Measurements from ENCODE around the gene CRCP. TPM values are rescaled to one million over a fixed set of nuclear protein-coding genes. Genes with fewer than 3 reads are reported as not detected.

Gene CRCP
- total RNA-seq, result 20.8 and 33.4 TPM in 2 replicates

DNA sequence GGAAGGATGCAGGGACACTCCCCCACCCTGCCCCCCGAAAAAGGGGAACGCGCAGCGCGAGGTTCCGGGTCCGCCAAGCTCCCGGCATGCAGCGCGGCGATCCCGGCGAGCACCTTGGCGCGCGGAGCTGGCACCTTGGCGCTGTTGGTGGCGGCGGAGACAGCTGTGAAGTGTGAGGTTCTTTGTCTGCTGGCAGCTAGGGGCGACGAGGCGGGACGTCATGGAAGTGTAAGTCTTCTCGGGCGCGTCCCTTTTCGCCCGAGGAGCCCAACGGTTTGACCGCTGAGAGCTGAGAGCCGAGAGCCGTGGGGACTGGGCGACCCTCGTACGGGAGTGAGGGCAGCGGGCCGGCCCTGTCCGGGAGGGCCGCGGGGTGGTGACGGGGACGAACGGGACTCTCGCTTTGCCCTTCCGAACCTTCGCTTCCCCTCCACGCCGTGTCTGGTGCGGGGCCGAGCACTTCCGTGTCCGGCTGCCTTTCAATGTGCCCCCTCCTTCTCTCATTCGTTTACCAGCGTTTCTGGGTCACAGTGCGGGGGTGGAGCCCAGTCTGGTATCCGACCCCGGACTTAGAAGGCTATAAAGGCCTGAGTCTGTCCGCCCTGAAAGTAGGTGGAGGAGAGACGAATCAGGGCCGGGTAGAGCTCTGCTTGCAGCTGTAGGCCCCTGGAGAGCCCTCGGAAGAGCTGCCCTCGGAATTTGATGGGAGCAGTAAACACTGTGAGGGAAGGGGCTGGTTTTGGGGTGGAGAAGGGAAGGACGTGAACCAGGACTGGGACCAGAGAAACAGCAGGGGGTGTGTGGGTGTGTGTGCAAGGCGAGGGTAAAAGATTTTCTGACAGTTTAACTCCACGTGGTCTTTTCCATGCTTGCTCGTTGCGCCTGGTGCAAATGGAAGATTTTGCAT, at the start of gene CRCP:
TSS of gene CRCP (plus strand) at position 105 of the 907 bp plus-strand sequence. CDS start at position 221, 116 bp downstream.

DNA sequence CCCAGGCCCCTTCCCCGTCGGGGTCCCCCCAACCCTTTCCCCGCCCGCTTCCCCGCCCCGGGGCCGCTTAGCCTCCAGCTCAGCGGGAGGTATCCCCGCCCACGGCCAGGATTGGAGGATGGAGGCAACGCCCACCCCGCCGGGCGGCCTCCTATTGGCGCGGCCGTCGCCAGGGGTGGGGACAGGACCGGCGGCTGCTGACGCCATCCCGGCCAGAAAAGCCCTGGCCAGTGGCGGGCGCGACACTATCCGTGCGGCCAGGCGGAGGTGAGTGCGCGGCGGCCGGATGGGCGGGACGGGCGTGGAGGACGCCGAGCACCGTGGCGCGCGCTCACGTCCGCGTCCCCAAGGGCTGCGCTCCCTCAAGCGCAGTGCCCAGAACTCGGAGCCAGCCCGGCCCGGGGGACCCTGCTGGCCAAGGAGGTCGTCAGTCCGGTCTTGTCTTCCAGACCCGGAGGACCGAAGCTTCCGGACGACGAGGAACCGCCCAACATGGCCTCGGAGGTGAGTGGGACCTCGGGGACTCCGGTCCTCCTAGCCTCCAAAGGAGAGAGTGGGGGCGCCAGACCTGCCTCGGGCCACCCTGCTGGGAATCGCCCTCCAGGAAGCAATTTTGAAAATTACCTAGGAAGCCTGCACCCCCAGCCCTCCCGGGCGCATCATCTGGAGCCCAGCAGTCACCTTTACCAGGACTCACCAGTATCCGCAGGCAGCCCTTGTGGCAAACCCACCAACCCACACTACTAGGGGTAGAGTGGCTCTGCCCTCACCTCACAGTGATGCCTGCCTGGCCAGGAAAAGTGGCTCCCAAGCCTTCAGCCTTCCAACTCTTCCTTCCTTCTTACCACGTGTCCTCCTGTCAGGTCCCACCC, 38.8 kb upstream of the CRCP start, which contains the start of gene ASL:
TSS of gene ASL (plus strand) at position 230 of the 872 bp plus-strand sequence. CDS start at position 493, 263 bp downstream.

Other genes with a start within 250 kb of the CRCP start
- gene VKORC1L1, start 241.8 kb upstream of the CRCP start, total RNA-seq, result 19.9 and 34.2 TPM in 2 replicates
- gene GUSB, start 132.6 kb upstream of the CRCP start, total RNA-seq, result 16.0 and 17.8 TPM in 2 replicates
- gene ASL, start 39.0 kb upstream of the CRCP start, total RNA-seq, result 37.9 and 38.0 TPM in 2 replicates
- 145 and 343 TPM in 2 replicates for gene TPST1, start 90.5 kb downstream of the CRCP start, total RNA-seq

All from smooth muscle cell of the umbilical artery (primary cell).